Measurements from ENCODE around the gene SERPINB6.
A peak's percentile ranks its signal among the peaks of the same experiment; 100 is the strongest.

The SERPINB6 gene

DNA sequence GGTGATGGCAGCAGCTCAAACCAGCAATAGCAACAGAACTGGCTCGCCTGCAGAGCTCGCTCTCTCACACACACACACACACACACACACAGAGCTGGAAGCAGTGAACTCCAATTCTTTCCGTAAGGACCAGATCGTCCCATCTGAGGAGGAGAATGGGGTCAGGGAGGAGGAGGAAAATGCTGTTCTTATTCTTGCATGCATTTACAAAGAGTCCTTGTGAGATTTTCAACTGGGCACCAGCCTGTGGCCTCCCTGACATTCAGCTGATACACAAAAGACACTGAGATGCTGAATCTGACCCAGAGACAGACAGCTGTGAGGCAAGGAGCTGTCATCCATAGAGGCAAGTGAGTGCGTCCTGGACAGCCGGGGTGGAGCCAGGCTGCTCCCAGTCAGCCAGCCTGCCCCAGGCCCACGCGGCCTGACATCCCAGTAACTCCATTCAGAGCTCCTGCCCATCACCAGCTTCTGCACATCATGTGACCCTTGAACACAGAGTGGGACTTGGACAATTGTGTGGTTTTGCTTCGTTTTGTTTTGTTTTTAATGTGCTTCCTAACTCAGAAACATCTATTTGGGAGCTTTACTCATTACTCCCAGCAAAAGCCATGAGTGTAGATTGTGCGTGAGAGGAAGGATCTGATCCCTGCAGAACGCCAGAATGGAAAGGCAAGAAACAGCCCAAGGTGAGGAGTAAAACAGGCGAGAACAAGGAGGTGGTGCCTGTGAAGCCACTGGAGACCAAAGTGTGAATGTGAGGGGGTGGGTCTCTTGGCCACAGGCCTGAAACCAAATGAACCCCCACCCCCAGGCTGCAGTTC, 70.3 kb downstream of the SERPINB6 start:
- peak overlapping the region; percentile 94 for H3K27ac ChIP-seq (ENCODE audit: low read depth, low read length)

DNA sequence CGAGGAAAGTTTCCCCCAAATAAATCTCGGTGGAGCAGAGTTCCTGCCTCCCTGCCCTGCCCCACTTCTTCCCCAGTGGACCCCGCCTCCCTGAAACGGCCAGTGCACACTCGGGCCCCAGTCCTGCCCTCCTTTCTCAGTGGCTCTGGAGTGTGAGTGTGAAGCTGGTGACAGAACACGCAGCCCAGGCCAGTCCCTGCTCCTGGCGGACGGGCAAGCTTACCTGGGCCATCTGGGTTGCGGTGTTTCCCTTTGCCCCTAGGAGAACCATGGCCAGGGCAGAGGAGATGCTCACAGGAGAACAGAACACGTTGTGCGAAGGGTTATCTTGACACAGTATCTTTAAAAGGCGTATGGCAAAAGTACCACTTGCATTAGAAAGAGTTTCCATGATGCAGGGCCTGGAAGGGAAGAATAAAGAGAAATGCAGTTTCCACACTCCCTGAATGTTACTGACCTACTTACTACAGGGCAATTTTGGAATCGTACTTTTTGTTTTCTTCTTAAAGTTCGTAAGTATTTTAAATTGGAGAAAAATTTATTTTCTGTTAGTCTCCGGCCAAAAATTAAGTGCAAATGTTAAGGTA, 71.1 kb downstream of the SERPINB6 start:
- H3F3A ChIP-seq (ENCODE audit: control insufficient read depth, insufficient read depth), result peaks cover 45% of the 10 kb centered on the region
- peaks cover 8% of the 10 kb centered on the region; the same call in 1 of the 2 replicates for H4K20me1 ChIP-seq (ENCODE audit: control insufficient read depth, insufficient read depth, low read depth, low read length)
- H3K27ac ChIP-seq (ENCODE audit: low read depth, low read length), result peak overlapping the region; percentile 94
- peak overlapping the region; percentile 89 for H3K4me3 ChIP-seq (ENCODE audit: low read length)
- no peaks in the 10 kb centered on the region for H3K27me3 ChIP-seq (ENCODE audit: control insufficient read depth, low read length)
- peaks cover 75% of the 10 kb centered on the region for H3K36me3 ChIP-seq (ENCODE audit: control insufficient read depth, low read length)
- H3K9me2 ChIP-seq (replicated peaks; ENCODE audit: control insufficient read depth, low read length), result no peaks in the 10 kb centered on the region
- H3K4me1 ChIP-seq (ENCODE audit: control insufficient read depth, low read length), result peaks cover 77% of the 10 kb centered on the region
- H3K9me3 ChIP-seq (ENCODE audit: control insufficient read depth, insufficient read depth, low read length), result no peaks in the 10 kb centered on the region
- TF ChIP-seq EZH2phosphoT487 (IDR thresholded peaks at IDR 0.05; ENCODE audit: borderline replicate concordance, low read length), result no peak
- TF ChIP-seq, protein P1, sequence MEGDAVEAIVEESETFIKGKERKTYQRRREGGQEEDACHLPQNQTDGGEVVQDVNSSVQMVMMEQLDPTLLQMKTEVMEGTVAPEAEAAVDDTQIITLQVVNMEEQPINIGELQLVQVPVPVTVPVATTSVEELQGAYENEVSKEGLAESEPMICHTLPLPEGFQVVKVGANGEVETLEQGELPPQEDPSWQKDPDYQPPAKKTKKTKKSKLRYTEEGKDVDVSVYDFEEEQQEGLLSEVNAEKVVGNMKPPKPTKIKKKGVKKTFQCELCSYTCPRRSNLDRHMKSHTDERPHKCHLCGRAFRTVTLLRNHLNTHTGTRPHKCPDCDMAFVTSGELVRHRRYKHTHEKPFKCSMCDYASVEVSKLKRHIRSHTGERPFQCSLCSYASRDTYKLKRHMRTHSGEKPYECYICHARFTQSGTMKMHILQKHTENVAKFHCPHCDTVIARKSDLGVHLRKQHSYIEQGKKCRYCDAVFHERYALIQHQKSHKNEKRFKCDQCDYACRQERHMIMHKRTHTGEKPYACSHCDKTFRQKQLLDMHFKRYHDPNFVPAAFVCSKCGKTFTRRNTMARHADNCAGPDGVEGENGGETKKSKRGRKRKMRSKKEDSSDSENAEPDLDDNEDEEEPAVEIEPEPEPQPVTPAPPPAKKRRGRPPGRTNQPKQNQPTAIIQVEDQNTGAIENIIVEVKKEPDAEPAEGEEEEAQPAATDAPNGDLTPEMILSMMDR (IDR thresholded peaks at IDR 0.05; ENCODE audit: low read depth, low read length, poor library complexity, severe bottlenecking), result no peak
- peaks cover 77% of the 10 kb centered on the region for H3K79me2 ChIP-seq (ENCODE audit: control insufficient read depth, low read length)
- H3K4me2 ChIP-seq (ENCODE audit: low read length), result peak overlapping the region; percentile 64

More for the DNA sequence above, 70.3 kb downstream of the SERPINB6 start:
- Histone ChIP-seq H3K4me2 (ENCODE audit: low read length) (peak overlapping the region; percentile 64), H3K4me3 (ENCODE audit: low read length) (peak overlapping the region; percentile 89), H4K20me1 (ENCODE audit: control insufficient read depth, insufficient read depth, low read depth, low read length) (peaks cover 8% of the 10 kb centered on the region; the same call in 1 of the 2 replicates), H3F3A (ENCODE audit: control insufficient read depth, insufficient read depth) (peaks cover 45% of the 10 kb centered on the region), H3K36me3 (ENCODE audit: control insufficient read depth, low read length) (peaks cover 68% of the 10 kb centered on the region), H3K4me1 (ENCODE audit: control insufficient read depth, low read length) (peaks cover 76% of the 10 kb centered on the region), H3K9me2 (replicated peaks; ENCODE audit: control insufficient read depth, low read length) (no peaks in the 10 kb centered on the region), H3K27me3 (ENCODE audit: control insufficient read depth, low read length) (no peaks in the 10 kb centered on the region), H3K79me2 (ENCODE audit: control insufficient read depth, low read length) (peaks cover 72% of the 10 kb centered on the region), H3K9me3 (ENCODE audit: control insufficient read depth, insufficient read depth, low read length) (no peaks in the 10 kb centered on the region)
- TF ChIP-seq, protein P1 (IDR thresholded peaks at IDR 0.05; ENCODE audit: low read depth, low read length, poor library complexity, severe bottlenecking), result no peak
- no peak for TF ChIP-seq EZH2phosphoT487 (IDR thresholded peaks at IDR 0.05; ENCODE audit: borderline replicate concordance, low read length)

DNA sequence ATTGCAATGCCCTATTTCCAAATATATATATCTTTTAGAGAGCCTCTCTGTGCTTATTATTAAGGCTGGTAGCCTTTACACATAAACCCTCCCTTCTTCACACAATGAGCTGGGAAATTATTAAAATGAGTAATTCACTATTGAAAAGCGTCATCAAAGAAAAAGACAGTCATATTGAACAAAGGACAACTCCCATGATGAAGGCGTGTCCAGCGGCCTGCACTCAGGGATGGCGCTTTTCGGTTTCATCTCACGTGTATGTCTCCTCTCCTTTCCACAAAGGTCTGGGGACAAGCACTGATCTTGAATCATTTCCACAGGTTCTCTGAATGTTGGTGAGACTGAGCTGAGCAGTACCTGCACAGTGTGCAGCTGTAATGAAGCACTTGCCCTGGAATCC, 71.8 kb downstream of the SERPINB6 start:
- Histone ChIP-seq H3K79me2 (ENCODE audit: control insufficient read depth, low read length) (peaks cover 83% of the 10 kb centered on the region), H3K27ac (ENCODE audit: low read depth, low read length) (peak overlapping the region; percentile 94), H3K9me3 (ENCODE audit: control insufficient read depth, insufficient read depth, low read length) (no peaks in the 10 kb centered on the region), H3K36me3 (ENCODE audit: control insufficient read depth, low read length) (peaks cover 82% of the 10 kb centered on the region), H3K27me3 (ENCODE audit: control insufficient read depth, low read length) (no peaks in the 10 kb centered on the region), H3K9me2 (replicated peaks; ENCODE audit: control insufficient read depth, low read length) (no peaks in the 10 kb centered on the region), H3K4me3 (ENCODE audit: low read length) (peak overlapping the region; percentile 89), H3K4me2 (ENCODE audit: low read length) (peak overlapping the region; percentile 64), H3F3A (ENCODE audit: control insufficient read depth, insufficient read depth) (peaks cover 43% of the 10 kb centered on the region), H4K20me1 (ENCODE audit: control insufficient read depth, insufficient read depth, low read depth, low read length) (peaks cover 8% of the 10 kb centered on the region; the same call in 1 of the 2 replicates), H3K4me1 (ENCODE audit: control insufficient read depth, low read length) (peaks cover 82% of the 10 kb centered on the region)
- TF ChIP-seq EZH2phosphoT487 (IDR thresholded peaks at IDR 0.05; ENCODE audit: borderline replicate concordance, low read length), result no peak
- TF ChIP-seq, protein P1 (IDR thresholded peaks at IDR 0.05; ENCODE audit: low read depth, low read length, poor library complexity, severe bottlenecking), result no peak
